ENCODE results near the gene GALNT2.

GRCh38 chr1:230151924-230152468, 85.0 kb downstream of the GALNT2 start:
- TF ChIP-seq, protein P1, sequence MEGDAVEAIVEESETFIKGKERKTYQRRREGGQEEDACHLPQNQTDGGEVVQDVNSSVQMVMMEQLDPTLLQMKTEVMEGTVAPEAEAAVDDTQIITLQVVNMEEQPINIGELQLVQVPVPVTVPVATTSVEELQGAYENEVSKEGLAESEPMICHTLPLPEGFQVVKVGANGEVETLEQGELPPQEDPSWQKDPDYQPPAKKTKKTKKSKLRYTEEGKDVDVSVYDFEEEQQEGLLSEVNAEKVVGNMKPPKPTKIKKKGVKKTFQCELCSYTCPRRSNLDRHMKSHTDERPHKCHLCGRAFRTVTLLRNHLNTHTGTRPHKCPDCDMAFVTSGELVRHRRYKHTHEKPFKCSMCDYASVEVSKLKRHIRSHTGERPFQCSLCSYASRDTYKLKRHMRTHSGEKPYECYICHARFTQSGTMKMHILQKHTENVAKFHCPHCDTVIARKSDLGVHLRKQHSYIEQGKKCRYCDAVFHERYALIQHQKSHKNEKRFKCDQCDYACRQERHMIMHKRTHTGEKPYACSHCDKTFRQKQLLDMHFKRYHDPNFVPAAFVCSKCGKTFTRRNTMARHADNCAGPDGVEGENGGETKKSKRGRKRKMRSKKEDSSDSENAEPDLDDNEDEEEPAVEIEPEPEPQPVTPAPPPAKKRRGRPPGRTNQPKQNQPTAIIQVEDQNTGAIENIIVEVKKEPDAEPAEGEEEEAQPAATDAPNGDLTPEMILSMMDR (IDR thresholded peaks at IDR 0.05; ENCODE audit: borderline replicate concordance, extremely low read depth, low read length, poor library complexity, severe bottlenecking) = no peak
- no peak for TF ChIP-seq EZH2 (IDR thresholded peaks at IDR 0.05; ENCODE audit: borderline replicate concordance, low read depth, low read length, severe bottlenecking)

All from DND-41 (cell line).